GM12801 (cell line): ENCODE measurements around the gene PSMB7.

Source experiments
- CTCF ChIP-seq: IDR thresholded peaks from one replicate; pipeline ENCODE4 v1.5.1; 2011; ENCODE audit warnings: control low read depth; ENCODE audit not compliant: insufficient read length; ENCODE audit errors: extremely low read depth

Gene PSMB7

GRCh38 chr9:124322618-124323432 lies 92.4 kb downstream of the PSMB7 start:
- no peak for TF ChIP-seq CTCF

- no peak for TF ChIP-seq CTCF
Measured at GRCh38 chr9:124321935-124322334, 93.3 kb downstream of the PSMB7 start.

- no peak for TF ChIP-seq CTCF
Measured at GRCh38 chr9:124321416-124321815, 93.8 kb downstream of the PSMB7 start.

GRCh38 chr9:124320062-124320973 lies 94.9 kb downstream of the PSMB7 start:
- TF ChIP-seq CTCF: no peak

- no peak for TF ChIP-seq CTCF
Measured at GRCh38 chr9:124315882-124316281, 99.4 kb downstream of the PSMB7 start.

GRCh38 chr9:124313940-124314339 lies 101.3 kb downstream of the PSMB7 start:
- no peak for TF ChIP-seq CTCF
